HG02938 (cell line): Measurements from ENCODE around the gene RAI1.
"Not testable (repeated sequence)": the region's sequence is repeated elsewhere in the genome, so short reads cannot be mapped to it uniquely, and the experiment has no call there.

Experiments used
- ATAC-seq: cut with Tn5 transposase; IDR thresholded peaks from one replicate; pipeline ENCODE4 v1.9.1; 2021; ENCODE audit warnings: mild to moderate bottlenecking, moderate library complexity; ENCODE audit not compliant: unreplicated experiment

Gene RAI1

GRCh38 chr17:17679243-17679642 lies 2.0 kb upstream of the RAI1 start:
- no peak for ATAC-seq

DNA sequence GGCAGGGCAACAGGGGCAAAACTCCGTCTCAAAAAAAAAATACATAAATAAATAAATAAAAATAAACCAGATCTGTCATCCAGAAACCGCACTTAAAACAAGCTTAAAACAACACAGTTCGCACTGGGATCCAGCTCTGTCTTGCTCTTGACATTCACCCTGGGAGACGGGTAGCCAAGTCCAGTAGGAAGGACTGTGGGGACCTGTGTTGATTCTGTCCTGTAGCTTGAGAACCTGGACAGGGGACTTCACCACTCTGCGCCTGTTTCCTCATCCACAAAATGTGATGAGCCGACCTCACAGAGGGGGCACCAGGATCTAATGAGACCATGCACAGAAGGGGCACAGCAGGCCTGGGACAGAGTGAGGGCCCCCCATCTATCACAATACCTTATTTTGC lies 1.5 kb upstream of the RAI1 start:
- no peak for ATAC-seq

GRCh38 chr17:17680477-17681186 lies 626 bp upstream of the RAI1 start:
- no peak for ATAC-seq

DNA sequence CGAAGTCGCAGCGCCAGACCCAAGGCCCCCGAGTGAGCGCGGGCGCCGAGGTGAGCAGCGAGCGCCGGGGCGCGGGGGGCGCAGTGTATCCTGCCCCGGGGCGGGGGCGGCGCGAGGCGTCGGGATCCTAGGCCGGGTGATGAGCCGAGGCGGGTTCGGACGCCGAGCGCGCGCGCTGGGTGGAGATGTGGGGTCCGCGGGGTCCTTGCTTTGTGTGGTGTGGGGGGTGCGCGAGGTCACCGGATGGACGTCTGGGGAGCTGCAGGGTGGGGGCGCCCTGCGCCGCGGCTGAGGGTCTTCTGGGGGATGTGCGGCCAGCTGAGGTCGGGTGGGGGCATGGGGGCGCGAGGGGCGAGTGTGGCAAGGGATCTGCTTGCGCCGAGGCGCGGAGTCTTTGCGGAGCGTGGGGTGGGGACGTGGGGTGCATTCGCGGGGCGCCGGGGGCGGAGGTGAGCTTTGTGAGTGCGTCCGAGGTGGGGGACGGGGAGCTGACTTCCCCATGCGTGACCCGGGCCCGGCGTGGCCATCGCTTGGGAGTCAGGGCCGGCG lies 560 bp downstream of the RAI1 start:
- no peak for ATAC-seq

DNA sequence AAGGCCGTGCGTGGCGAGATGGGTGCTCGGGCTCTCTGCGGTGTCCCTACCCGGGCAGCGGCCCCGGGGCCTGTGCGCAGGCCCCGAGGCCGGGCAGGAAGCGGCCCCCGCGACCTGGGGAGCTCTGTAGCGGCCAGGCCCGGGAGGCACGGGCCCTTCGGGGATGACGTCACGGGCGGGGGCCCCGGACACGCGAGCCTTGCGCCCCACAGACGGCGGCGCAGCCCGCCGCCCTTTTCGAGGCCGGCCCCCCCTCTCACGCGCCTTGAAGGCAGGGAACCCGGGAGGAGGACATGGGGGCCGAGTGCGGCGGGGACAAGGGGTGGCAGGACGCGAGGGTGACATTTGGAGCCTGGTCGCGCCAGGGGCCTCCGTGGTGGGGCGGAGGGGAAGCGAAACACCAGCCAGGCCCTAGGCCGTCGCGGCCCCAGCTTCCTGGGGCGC lies 1.1 kb downstream of the RAI1 start:
- no peak for ATAC-seq

GRCh38 chr17:17682737-17683680 lies 1.8 kb downstream of the RAI1 start:
- ATAC-seq, result no peak

- no peak for ATAC-seq
Observed at GRCh38 chr17:17683710-17684365, 2.6 kb downstream of the RAI1 start.

- ATAC-seq, result no peak
Observed at GRCh38 chr17:17684906-17685774, 3.9 kb downstream of the RAI1 start.

- ATAC-seq, result no peak
Observed at GRCh38 chr17:17685775-17686291, 4.6 kb downstream of the RAI1 start.

DNA sequence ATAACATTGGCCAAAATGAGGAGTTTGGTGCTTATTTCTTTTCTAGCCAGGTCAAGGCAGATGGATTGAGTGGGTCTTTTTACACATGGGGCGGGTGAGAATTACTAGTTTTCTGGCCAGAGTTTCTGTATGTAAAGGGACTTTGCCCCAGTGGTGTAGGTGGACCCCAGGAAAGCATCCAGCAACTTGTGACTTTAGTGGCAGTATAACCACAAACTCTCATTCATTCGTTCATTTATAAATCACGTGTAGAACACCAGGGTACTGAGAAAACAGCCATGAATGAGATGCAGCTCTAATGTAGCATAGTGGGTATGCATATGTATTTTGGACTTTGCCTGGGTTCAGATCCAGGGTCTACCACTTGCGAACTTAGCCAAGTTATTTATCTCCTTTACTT lies 8.1 kb downstream of the RAI1 start:
- no peak for ATAC-seq

DNA sequence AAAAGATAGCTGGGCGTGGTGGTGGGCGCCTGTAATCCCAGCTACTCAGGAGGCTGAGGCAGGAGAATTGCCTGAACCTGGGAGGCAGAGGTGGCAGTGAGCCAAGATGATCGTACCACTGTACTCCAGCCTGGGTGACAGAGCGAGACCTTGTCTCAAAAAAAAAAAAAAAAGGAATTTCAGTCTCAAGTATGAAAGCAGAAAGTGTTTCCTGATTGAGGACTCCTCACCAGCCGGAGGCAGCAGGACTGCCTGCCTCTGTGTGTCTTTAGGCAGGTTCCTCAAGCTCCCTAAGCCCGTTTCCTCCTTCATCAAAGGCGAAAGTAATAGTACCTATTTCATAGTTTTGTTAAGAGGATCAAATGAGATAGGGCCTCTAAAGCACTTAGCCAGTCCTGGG lies 9.0 kb downstream of the RAI1 start:
- ATAC-seq, result not testable (repeated sequence)

- peak; percentile 32 for ATAC-seq
Observed at GRCh38 chr17:17691468-17692263, 10.4 kb downstream of the RAI1 start.

DNA sequence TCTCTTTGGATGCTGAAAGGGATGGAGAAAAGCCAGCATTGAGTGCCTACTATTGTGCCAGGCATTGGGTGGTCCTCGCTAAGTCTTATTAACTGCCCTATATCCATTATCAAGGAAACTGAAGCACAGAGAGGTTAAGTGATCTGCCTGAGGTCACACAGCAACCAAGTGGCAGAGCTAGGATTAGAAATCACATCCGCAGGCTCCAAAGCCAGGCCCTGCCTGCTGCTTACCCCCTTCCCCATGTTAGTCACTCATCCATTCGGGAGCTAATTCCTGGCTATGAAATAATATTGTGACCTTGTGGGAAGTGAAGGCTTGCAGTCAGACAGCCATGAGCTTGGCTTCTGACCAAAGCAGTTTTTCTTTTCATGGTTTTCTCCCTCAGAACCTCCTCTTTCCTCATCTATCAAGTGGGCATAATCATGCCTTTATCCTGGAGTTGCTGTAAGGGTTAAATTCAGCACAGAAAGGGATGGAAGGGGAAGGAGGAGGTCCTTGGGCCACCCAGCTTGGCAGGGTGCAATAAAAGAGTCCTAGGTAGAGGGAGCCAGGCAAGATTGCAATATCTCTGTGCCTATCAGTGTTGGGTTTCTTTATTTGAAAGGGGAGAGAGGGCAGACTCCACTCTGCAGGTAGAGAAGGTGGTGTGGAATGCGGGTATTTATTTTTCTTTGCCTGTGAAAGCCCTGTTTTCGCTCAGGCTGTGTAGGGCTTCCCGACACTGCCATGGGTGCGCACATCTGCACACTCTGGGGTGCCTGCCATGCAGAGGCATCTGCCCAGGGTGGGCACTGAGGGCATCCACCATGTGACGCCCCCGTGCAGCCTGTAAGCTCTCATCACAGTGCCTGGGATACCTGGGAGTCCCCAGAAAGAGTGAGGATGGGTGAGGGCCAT lies 11.3 kb downstream of the RAI1 start:
- no peak for ATAC-seq

DNA sequence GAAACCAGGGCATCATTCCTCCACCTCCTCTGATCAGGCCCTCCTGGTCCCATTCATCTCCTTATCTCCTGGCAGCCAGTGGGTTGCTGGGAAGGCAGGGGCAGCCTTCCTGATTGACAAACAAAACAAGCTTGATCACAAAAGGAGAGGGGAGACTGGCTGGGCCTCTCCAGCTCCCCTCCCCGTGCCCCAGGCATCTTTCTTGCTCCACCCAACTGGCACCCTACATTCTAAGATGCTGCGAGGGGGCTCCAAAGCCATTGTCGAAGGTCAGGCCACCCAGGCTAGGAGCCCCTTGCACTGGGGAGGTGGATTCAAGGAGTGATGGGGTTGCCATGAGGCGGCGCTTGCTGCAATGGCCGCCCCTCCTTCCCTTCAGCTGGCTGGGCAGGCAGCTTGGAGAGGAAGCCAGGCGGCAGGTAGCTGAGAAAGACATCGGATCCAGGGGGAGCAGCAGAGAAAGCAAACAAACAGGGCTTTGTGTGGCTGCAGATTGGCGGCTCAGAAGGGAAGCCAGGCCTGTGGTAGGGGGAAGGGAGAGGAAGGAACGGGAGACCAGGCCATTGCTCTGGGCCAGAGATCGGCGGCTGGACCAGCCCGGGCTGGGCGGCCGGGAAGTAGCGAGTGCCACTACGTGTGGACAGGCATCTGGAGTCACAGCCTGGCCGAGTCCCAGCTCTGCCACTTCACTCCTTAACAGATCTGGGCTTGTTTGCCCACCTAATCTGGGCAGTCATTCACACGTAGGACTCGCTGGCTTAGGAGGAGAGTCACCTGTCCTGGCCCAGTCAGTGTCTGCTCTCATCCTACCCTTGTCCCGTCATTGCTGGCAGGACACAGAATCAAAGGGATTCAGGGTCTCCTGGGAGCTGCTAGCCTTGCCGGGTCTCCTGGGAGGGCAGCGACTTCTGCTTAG lies 12.3 kb downstream of the RAI1 start:
- ATAC-seq, result no peak

DNA sequence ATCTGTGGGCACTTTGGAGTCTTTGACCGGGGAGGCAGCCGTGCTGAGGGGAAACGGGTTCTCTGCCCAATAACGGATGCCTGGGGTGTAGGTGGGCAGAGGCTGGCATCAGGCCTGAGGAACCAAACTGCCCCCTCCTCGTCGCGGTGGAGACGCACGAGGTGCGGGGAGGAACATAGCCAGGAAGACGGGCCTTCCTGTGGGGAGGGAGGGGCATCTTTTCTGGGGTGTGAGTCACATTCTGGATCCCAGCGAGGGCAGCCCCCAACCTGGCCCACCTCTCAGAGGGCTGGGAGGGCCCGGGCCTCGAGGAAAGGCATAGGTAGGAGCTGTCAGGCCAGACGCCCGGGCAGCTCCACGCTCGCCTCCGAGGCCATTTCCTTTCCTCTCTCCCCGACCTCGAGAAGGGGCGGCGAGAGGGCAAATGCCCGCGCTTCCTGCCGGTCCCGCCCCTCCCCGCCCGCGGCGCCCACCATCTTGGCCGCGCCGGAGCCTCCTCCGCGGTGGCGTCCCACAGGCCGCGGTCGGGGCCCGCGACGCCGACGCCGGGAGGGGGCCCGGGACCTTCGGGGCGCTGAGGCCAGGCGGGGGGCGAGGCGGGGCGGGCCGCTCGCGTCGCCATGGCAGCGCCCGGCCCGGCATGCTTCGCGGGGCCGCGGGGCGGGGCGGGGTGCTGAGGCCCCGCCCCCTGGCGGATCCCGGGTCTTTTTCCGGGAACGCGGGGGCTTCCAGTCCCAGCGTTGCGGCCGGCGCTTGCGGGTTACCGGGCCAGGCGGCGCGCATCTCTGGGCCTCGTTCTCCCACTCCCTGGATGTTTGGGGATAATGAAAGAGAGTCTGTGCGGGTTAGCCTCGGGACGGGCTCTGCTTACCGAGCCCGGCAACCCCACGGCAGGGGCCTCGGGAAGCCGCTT lies 13.2 kb downstream of the RAI1 start:
- peak; percentile 30 for ATAC-seq

GRCh38 chr17:17696085-17696484 lies 14.8 kb downstream of the RAI1 start:
- ATAC-seq, result no peak
